K562 (cell line): ENCODE results near the gene TMEM63A. TPM values are rescaled to one million over a fixed set of nuclear protein-coding genes. Genes with fewer than 3 reads are reported as not detected.

Experiments
- CBX2 ChIP-seq: fragments of 200-600 bp; sonication (generic); IDR thresholded peaks from one replicate; pipeline ENCODE4 v1.6.1; 2012; ENCODE audit warnings: mild to moderate bottlenecking, low read length, inconsistent platforms; ENCODE audit not compliant: insufficient read depth, poor library complexity, severe bottlenecking
- ETS1 ChIP-seq: conservative IDR thresholded peaks from 2 replicates; pipeline ENCODE4 v1.6.1; 2011; ENCODE audit warnings: low read depth, mild to moderate bottlenecking, low read length; ENCODE audit not compliant: control insufficient read depth
- ETV1 ChIP-seq: fragments of 450-650 bp; conservative IDR thresholded peaks from 2 replicates; pipeline ENCODE4 v1.6.1; 2016; ENCODE audit warnings: missing genetic modification characterization, control low read depth, low read depth, missing compliant biosample characterization
- FOXP4 ChIP-seq: sonication (generic); formaldehyde crosslinking; IDR thresholded peaks from 2 replicates; pipeline ENCODE4 v1.8.0; 2022; ENCODE audit warnings: mild to moderate bottlenecking, missing genetic modification reagents, borderline replicate concordance
- HLTF ChIP-seq: fragments of 450-650 bp; IDR thresholded peaks from 2 replicates; pipeline ENCODE4 v1.6.1; 2016
- MNT ChIP-seq, 2 experiments: fragments of 450-650 bp; conservative IDR thresholded peaks; 2 replicates each; pipeline ENCODE4 v1.6.1; 2017; ENCODE audit warnings: mild to moderate bottlenecking in 2 of 2, moderate library complexity in 2 of 2
- NCOA1 ChIP-seq: fragments of 450-650 bp; IDR thresholded peaks from 2 replicates; pipeline ENCODE4 v1.6.1; 2016; ENCODE audit warnings: low read depth
- NCOA4 ChIP-seq: fragments of 450-650 bp; IDR thresholded peaks from 2 replicates; pipeline ENCODE4 v1.6.1; 2018; ENCODE audit warnings: mild to moderate bottlenecking; ENCODE audit not compliant: partially characterized antibody
- PHB ChIP-seq: fragments of 250-450 bp; sonication (Bioruptor Pico); IDR thresholded peaks from 2 replicates; pipeline ENCODE4 v1.5.0; 2021
- PHTF2 ChIP-seq: fragments of 250-450 bp; sonication (Bioruptor Pico); IDR thresholded peaks from 2 replicates; pipeline ENCODE4 v1.5.0; 2021; ENCODE audit warnings: mild to moderate bottlenecking
- POU5F1 ChIP-seq: fragments of 150-350 bp; IDR thresholded peaks from 2 replicates; pipeline ENCODE4 v1.6.1; 2014; ENCODE audit warnings: borderline replicate concordance, low read length, low read depth, mild to moderate bottlenecking; ENCODE audit not compliant: partially characterized antibody
- SIN3B ChIP-seq: fragments of 450-650 bp; IDR thresholded peaks from 2 replicates; pipeline ENCODE4 v1.6.1; 2017; ENCODE audit warnings: low read depth, mild to moderate bottlenecking, moderate library complexity
- U2AF2 ChIP-seq: fragments of 200-400 bp; formaldehyde crosslinking; optimal IDR thresholded peaks from 2 replicates; pipeline ENCODE3; 2017; ENCODE audit warnings: low read depth, mild to moderate bottlenecking, low read length
- XRCC4 ChIP-seq: IDR thresholded peaks from one replicate; pipeline ENCODE4 v1.6.1; 2011; ENCODE audit not compliant: insufficient read depth, insufficient read length; ENCODE audit errors: extremely low read depth
- ZBTB2 ChIP-seq: fragments of 450-650 bp; IDR thresholded peaks from 2 replicates; pipeline ENCODE4 v1.6.1; 2016; ENCODE audit warnings: antibody characterized with exemption
- ZNF175 ChIP-seq: fragments of 200-800 bp; sonication (Bioruptor generic); IDR thresholded peaks from 2 replicates; pipeline ENCODE4 v1.6.1; 2016; ENCODE audit warnings: low read depth, mild to moderate bottlenecking, missing genetic modification characterization, missing compliant biosample characterization
- ZNF197 ChIP-seq: fragments of 200-800 bp; sonication (Bioruptor generic); IDR thresholded peaks from 2 replicates; pipeline ENCODE4 v1.6.1; 2016; ENCODE audit warnings: low read depth, missing genetic modification characterization, missing compliant biosample characterization
- ZNF639 ChIP-seq, 2 experiments: fragments of 200-800 bp in 1 of 2; sonication (Bioruptor generic) in 1 of 2; sonication (generic) in 1 of 2; formaldehyde crosslinking in 1 of 2; IDR thresholded peaks in 1 of 2; conservative IDR thresholded peaks in 1 of 2; 2 replicates each; pipeline versions ENCODE4 v1.5.0 to v1.6.1; 2016 to 2020; ENCODE audit warnings: missing compliant biosample characterization in 1 of 2, missing genetic modification characterization in 1 of 2, missing genetic modification reagents in 1 of 2
- ZNF785 ChIP-seq: fragments of 250-450 bp; sonication (Bioruptor Pico); IDR thresholded peaks from 2 replicates; pipeline ENCODE4 v1.4.0; 2020; ENCODE audit warnings: mild to moderate bottlenecking
- polyA plus RNA-seq, 8 experiments: library from polyadenylated mRNA; depleted of rRNA in 4 of 8; stranded (reverse) in 5 of 8; unstranded in 3 of 8; fragments of >200 nt; fragmentation: Nextera tagmentation in 2 of 8; fragmentation: Illumina TruSeq in 1 of 8; extraction: Ambion mirVana in 2 of 8; extraction: Trizol in 1 of 8; gene quantifications; 2 replicates each; pipeline versions ENCODE4 v1.2.1 to v1.2.3, GENCODE V29; 2011 to 2014; ENCODE audit warnings: inconsistent platforms in 1 of 8, missing spikeins in 1 of 8
- total RNA-seq, 7 experiments: library from RNA; depleted of rRNA in 6 of 7; stranded (reverse); fragments of >200 nt in 6 of 7; fragmentation: Illumina TruSeq in 2 of 7; extraction: Trizol in 2 of 7; gene quantifications; 2 replicates each; pipeline versions ENCODE4 v1.2.1 to v1.2.3, GENCODE V29; 2011 to 2021; ENCODE audit warnings: low replicate concordance in 1 of 7

The TMEM63A gene
- total and polyA plus RNA-seq, 9 of the 15 experiments (the other 6 are each of a cell fraction or from before 2014, with no cell fraction given), result 2.0 to 54.6 (median 17.5) TPM

- TF ChIP-seq FOXP4 (CRISPR knock-in tag) (peak; percentile 56; the same call in 1 of the 2 replicates), ETS1 (peak; percentile 61), NCOA1 (no peak), PHB (CRISPR knock-in tag) (no peak), ZNF197 (CRISPR knock-in tag) (no peak), MNT (conservative IDR thresholded peaks at IDR 0.05) (peak in 1 of 2 experiments; percentile 75; a peak in 3 of 4 replicates), PHTF2 (no peak), ZBTB2 (peak; percentile 92), HLTF (no peak), POU5F1 (no peak), XRCC4 (no peak), ZNF175 (CRISPR knock-in tag) (no peak), SIN3B (0 out of 2 replicates have a peak, but pooled peaks have one; percentile 46), U2AF2 (no peak), ETV1 (tag) (0 out of 2 replicates have a peak, but pooled peaks have one; percentile 32), ZNF639 (CRISPR knock-in tag; conservative IDR thresholded peaks at IDR 0.05 in 1 of 2, IDR thresholded peaks at IDR 0.05 in 1 of 2) (no peak), NCOA4 (no peak), CBX2 (no peak), ZNF785 (no peak)
These were observed at the start of gene TMEM63A (continued) for GRCh38 chr1:225881959-225882693.
